RCC 7860 (cell line): ENCODE measurements around the gene CGN.

Experiments used
- DNase-seq: peaks from one replicate; pipeline ENCODE4 v3.0.0-alpha.2; 2015; ENCODE audit warnings: low spot score
- FAIRE-seq: peaks from 2 replicates; lab custom pipeline; 2012; peaks lifted over from hg19 to GRCh38; lab: Jason Lieb, UNC

Gene CGN

GRCh38 chr1:151585622-151586021, 74.4 kb downstream of the CGN start:
- DNase-seq (no peak), FAIRE-seq (peak; percentile 58)
